HG03159 (cell line): ENCODE results near the gene CBX7.
"Not testable (repeated sequence)": the region's sequence is repeated elsewhere in the genome, so short reads cannot be mapped to it uniquely, and the experiment has no call there.

Experiments used
- ATAC-seq: cut with Tn5 transposase; IDR thresholded peaks from one replicate; pipeline ENCODE4 v1.9.1; 2021; ENCODE audit warnings: mild to moderate bottlenecking, moderate library complexity; ENCODE audit not compliant: unreplicated experiment

Gene CBX7

GRCh38 chr22:39174498-39175352, 22.2 kb upstream of the CBX7 start:
- ATAC-seq, result no peak

GRCh38 chr22:39173787-39174497, 21.5 kb upstream of the CBX7 start:
- ATAC-seq, result no peak

- ATAC-seq, result no peak
These were observed 20.7 kb upstream of the CBX7 start for GRCh38 chr22:39173050-39173706.

- not testable (repeated sequence) for ATAC-seq
These were observed 20.0 kb upstream of the CBX7 start for GRCh38 chr22:39172265-39173049.

- ATAC-seq, result no peak
These were observed 19.3 kb upstream of the CBX7 start for GRCh38 chr22:39171623-39172264.

- ATAC-seq, result no peak
These were observed 18.5 kb upstream of the CBX7 start for GRCh38 chr22:39170825-39171622.

GRCh38 chr22:39169797-39170466, 17.5 kb upstream of the CBX7 start:
- no peak for ATAC-seq

GRCh38 chr22:39166547-39166946, 14.1 kb upstream of the CBX7 start:
- no peak for ATAC-seq

- not testable (repeated sequence) for ATAC-seq
These were observed 3.6 kb upstream of the CBX7 start for GRCh38 chr22:39156093-39156492.

- ATAC-seq, result no peak
These were observed 2.9 kb upstream of the CBX7 start for GRCh38 chr22:39155421-39155820.

- ATAC-seq, result no peak
These were observed 789 bp upstream of the CBX7 start for GRCh38 chr22:39153220-39153717.

GRCh38 chr22:39152024-39152510, 413 bp downstream of the CBX7 start:
- ATAC-seq, result no peak

GRCh38 chr22:39151329-39151975, 1.0 kb downstream of the CBX7 start:
- no peak for ATAC-seq

- ATAC-seq, result no peak
These were observed 1.6 kb downstream of the CBX7 start for GRCh38 chr22:39150848-39151215.

GRCh38 chr22:39149915-39150847, 2.3 kb downstream of the CBX7 start:
- no peak for ATAC-seq

GRCh38 chr22:39148727-39149535, 3.5 kb downstream of the CBX7 start:
- no peak for ATAC-seq
